HG02885 (cell line): ENCODE measurements around the gene SH3BGRL.

Experiments
- ATAC-seq: cut with Tn5 transposase; IDR thresholded peaks from one replicate; pipeline ENCODE4 v1.9.1; 2021; ENCODE audit warnings: mild to moderate bottlenecking; ENCODE audit not compliant: unreplicated experiment, poor library complexity

Gene SH3BGRL

DNA sequence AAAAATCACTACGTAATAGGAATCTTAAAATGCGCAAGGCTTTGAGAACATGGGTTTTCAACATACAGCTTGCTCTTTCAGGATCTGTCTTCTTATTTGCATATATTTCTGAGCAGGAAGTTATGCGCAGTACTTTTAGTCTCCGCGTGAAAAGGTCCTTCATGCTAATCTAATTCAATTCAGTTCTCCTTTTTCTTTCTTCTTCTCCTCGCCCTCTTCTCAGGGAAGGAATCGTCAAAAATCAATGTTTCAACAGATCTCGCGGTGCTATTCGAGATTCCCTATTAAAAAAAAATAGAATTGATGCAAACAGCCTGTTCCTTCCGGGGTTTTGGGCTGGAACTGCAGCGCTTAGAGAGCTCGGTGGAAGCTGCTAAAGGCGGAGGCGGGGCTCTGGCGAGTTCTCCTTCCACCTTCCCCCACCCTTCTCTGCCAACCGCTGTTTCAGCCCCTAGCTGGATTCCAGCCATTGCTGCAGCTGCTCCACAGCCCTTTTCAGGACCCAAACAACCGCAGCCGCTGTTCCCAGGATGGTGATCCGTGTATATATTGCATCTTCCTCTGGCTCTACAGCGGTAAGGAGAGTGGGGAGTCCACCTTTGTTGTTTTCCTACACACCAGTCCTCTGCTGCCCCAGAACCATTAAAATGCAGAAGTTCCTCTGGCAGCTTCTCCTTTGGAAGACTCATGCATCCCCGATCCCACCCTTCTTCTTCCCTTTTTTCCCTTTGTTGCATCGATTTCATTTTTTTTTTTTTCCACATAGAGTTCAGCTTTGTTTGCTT lies at the start of gene SH3BGRL, which contains the start of gene HMGN5:
Gene SH3BGRL, plus strand, starts transcription at position 432 of the 785 bp plus-strand sequence. Its CDS starts 99 bp downstream, at position 531.
Gene HMGN5, minus strand, starts transcription at position 243 of the 785 bp plus-strand sequence. CDS start 80,364 bp downstream, outside the sequence.
- ATAC-seq, result peak; percentile 92

DNA sequence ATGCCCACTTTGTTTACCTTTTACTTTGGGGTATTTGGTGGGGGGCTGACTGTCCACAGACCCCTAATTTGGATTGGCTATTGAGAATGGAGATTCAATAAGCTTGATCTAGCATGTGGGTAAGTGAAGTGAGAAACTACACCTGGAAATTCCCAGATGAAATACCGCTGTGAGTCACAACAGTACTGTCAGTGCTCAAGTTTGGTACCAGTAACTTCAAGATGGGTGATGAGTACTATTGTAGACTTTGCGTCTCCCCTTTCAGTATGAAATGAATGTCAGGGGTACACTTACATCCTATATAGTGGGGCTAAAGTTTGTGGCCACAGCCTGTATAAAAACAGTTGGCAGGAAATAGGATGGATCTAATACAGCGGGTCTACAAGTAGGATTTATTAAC lies 33.5 kb upstream of the SH3BGRL start:
- ATAC-seq, result no peak

GRCh38 chrX:81174286-81174685 lies 27.6 kb upstream of the SH3BGRL start:
- ATAC-seq, result peak; percentile 75

DNA sequence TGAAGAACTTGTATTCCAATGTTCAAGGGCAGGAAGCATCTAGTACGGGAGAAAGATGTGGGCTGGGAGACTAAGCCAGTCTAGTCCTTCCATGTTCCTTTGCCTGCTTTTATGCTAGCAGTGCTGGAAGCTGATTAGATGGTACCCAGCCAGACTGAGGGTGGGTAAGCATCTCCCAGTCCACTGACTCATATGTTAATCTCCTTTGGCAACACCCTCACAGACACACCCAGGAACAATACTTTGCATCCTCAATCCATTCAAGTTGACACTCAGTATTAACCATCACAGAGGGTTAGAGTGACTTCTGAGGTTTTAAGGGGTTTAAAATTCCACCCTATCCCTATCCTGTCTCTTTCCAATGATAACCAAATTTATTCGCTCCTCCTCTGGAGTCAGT lies 6.6 kb upstream of the SH3BGRL start:
- ATAC-seq, result no peak

- ATAC-seq, result peak; percentile 98
Measured at GRCh38 chrX:81195712-81196111, 6.2 kb upstream of the SH3BGRL start.

DNA sequence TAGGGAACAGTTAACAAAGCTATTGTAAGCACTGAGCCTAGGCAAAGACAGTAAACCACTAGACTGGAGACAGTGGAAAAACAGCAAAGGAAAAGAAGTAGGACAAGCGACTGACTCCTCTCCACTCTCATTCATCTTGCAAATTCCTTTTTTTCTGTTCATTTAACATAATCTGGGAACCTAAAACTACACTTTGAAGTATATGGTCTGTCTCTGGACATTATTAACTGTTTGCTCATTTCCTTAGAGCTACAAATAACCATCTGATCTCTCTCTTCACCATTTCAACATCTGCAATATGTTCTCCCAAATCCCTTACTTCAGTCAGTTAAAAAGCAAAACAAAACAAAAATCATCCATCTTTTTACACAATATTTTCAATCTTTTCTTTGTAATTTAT lies 831 bp upstream of the SH3BGRL start:
- no peak for ATAC-seq

DNA sequence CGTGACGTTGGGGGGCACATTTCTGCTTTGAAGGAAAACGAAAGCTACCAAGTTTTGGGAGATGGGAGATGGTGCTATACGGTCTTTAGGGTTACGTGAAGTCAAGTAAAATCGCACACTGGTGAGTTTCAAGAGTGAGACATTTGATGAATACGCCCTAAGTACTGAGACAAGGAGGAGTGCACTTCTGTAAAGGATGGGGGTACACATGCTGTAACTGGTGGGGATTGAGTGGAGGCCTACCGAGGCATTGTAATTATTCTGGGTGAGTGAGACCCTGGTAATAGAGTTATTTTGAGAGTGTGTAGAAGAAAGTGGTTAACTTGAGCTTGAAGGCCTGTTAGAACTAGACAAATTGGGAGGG lies 536 bp downstream of the SH3BGRL start:
- peak; percentile 24 for ATAC-seq

DNA sequence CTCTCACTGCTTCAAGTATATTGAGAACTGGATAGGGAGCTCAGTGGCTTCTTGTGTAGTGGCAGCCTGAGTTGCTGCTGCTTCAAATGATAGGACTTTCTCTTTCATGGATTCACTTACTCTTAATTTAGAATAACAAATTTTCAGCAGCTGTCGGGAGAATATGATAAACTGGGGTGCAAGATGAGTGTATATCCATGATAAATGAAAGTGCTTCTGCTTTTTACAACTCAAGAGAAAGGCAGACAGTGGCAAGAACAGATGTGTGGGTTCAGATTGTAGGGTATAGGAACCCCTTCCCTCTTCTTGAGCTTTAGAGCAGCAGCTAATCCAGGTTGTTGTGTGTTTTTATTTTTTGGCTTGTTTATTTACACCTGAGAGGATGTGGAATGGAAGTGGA lies 1.0 kb downstream of the SH3BGRL start:
- no peak for ATAC-seq

DNA sequence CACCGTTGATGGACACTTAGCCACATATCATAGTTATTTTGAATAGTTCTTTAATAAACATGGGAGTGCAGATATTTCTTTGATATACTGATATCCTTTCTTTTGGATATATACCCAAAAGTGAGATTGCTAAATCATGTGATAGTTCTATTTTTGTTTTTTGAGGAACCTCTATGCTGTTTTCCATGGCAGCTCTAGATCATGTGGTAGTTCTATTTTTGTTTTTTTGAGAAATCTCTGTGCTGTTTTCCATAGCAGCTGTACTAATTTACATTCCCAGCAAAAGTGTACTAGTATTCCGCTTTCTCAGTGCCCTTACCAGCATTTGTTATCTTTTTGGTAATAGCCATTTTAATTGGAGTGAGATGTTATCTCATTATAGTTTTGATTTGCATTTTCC lies 3.6 kb downstream of the SH3BGRL start:
- ATAC-seq, result no peak

DNA sequence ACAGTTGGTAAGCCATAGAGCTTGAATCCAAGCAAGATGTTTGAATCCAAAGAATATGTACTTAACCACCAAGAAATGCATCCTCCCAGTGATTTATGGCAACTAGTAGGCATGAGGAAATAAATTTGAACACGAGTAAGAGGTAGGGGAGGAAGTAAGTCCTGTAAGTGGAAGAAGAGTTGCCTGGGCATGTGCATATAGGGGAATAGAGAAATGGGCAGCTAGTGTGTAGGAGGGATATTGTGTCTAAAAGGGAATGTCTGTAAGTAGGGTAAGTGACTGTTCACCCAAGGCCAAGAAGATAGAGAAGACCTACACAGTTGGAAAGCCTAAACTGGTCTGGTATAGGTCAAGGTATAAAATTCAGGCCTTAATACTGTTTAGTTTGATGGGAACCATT lies 4.6 kb downstream of the SH3BGRL start:
- no peak for ATAC-seq

DNA sequence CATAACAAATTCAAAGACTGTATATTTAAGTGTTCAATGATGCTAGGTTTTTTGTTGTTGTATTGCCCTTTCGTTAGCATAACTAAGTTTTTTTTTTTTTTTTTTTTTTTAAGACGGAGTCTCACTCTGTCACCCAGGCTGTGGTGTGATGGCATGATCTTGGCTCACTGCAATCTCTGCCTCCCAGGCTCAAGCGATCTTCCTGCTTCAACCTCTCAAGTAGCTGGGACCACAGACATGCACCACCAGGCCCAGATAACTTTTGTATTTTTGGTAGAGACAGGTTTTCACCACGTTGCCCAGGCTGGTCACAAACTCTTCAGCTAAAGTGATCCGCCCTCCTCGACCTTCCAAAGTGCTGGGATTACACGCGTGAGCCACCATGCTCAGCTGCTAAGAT lies 7.0 kb downstream of the SH3BGRL start:
- ATAC-seq, result no peak

GRCh38 chrX:81215685-81216084 lies 13.8 kb downstream of the SH3BGRL start:
- no peak for ATAC-seq

- ATAC-seq, result no peak
Measured at GRCh38 chrX:81229229-81229628, 27.3 kb downstream of the SH3BGRL start.

DNA sequence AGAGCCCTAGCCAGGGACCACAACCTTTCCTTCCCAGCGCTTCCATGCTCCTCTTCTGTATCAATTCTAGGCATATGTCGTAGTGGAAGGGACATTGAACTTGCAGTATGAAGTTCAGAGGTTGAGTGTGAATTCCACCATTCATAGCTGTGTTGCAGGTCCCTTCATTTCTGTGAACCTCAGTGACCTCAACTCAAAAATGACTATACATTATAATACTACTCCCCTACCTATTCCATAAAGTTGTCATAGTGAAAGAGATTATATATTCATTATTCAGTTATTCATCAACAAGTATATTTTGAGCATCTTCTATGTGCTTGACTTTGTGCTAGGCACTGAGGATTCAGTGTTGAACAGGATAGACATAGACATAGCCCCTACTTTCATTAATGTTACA lies 28.0 kb downstream of the SH3BGRL start:
- ATAC-seq, result no peak

GRCh38 chrX:81231476-81231875 lies 29.6 kb downstream of the SH3BGRL start:
- ATAC-seq, result no peak

DNA sequence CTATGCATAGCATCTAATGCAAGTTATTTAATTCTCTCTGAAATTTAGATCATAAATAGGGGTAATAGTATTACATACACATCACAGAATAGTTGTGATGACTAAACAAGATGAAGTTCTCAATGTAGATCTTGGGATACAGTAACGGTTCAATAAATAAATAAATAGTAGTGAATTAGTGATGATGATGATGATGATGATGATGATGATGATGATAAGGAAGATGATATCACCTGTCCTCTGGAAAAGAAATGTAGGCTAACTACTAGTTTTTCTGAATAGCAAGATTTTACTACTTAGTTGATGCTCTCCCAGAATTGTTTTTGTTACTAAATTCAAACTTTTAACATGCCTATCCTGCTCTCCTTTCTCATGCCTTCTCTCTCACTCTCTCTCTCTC lies 30.3 kb downstream of the SH3BGRL start:
- ATAC-seq, result no peak

DNA sequence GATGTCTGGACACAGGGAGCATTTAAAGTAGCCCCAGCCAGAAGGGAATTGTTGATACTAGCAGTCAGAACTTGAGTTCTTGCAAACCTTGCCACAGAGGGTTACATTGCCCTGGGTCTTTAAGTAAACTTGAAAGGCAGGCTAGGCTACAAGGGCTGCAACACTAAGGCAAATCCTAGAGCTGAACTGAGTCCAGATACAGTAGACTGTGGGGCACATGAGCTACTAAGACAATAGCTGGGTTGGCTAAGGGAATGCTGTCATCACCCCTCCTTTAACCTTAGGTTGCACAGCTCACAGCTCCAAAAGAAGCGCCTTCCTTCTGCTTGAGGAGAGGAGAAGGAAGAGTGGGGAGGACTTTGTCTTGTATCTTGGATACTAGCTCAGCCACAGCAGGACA lies 35.6 kb downstream of the SH3BGRL start:
- no peak for ATAC-seq

DNA sequence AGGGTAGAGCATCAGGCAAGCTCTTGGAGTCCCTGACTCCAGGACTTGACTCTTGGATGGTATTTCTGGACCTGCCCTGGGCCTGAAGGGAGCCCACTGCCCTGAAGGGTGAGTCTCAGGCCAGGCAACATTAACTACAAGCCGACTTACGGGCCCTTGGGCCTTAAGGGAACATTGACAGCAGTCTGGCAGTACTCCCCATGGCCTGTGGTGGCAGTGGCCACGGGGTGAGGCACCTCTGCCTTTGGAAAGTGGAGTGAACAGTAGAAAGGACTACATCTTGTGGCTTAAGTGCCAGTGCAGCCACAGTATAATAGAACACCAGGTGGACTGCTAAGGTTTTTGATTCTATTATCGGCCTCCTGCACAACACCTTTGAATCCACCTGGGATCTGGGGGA lies 36.3 kb downstream of the SH3BGRL start:
- no peak for ATAC-seq

- ATAC-seq, result no peak
Measured at GRCh38 chrX:81240701-81241331, 38.9 kb downstream of the SH3BGRL start.

DNA sequence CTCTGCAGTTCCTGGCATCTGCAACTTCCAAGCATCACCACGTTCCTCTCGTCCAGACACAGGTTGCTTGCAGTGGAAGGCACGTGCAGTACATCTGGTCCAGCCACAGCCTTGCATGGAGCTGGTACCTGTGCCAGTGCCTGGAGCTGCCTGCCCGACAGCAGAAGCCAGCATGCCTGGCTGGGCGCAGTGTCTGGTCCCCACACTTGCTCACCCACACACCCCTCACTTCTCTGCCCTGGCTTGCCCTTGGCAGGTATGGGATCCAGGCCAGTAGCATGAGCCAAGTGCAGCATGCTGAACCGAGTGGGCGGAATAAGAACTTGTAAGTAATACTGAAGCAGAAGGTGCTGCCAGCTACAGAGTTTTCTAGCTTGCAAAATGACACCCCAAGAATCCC lies 39.9 kb downstream of the SH3BGRL start:
- ATAC-seq, result no peak

GRCh38 chrX:81255876-81256275 lies 54.0 kb downstream of the SH3BGRL start:
- no peak for ATAC-seq

DNA sequence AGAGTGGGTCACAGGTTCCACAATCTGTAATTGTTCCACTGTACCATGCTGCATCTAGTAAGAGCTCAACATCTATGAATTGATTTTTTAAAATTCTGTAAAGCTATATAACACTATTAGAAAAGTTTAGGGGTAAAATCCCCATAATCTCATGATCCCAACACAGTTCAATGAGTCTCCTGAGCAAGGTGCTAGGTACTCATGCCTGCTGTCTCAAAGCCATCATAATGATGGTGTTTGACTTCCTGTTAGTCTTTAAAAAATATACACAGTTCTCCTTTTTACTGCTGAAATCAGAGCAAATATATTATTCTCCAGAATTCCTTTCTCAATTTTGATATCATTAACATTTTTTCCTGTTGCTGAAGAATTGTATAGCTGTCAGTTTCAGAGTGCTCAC lies 55.9 kb downstream of the SH3BGRL start:
- no peak for ATAC-seq
